ENCODE results near the gene EPHB1. TPM values are rescaled to one million over a fixed set of nuclear protein-coding genes. Genes with fewer than 3 reads are reported as not detected.

The EPHB1 gene
- polyA plus RNA-seq, 4 donors = 0.65 to 1.0 TPM; not detected in 2

DNA sequence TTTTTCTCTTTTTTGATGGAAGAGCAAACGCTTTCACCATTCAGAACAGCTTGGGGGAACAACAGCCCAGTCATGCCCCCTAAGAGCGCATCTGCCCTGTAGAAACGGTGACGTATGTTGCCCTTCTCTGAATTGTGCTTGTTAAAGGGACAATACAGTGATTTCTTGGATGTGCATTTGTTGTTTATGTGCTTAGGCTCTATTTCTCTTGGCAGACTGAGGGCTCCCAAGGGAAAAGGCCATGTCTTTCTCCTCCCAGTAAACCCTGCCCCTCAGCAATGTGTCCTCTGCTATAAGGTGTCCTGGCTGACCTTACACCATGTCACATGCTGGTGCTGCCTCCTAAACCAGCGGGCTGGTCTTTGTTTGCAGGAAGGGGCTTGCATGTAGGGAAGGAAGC is 346.1 kb downstream of the EPHB1 start:
- Histone ChIP-seq H3K27ac (ENCODE audit: low read depth in 1 of 3, low read length in 2 of 3) (no peak overlapping the region), H3K9me3 (ENCODE audit: control insufficient read depth in 2 of 2, insufficient read depth in 1 of 2, low read depth in 1 of 2, low read length in 1 of 2) (no peaks in the 10 kb centered on the region), H3K4me1 (ENCODE audit: control insufficient read depth in 3 of 3, insufficient read depth in 2 of 3, low read depth in 1 of 3, low read length in 2 of 3) (no peaks in the 10 kb centered on the region), H3K27me3 (ENCODE audit: control insufficient read depth in 3 of 3, insufficient read depth in 3 of 3, low read length in 3 of 3) (no peaks in the 10 kb centered on the region), H3K4me3 (ENCODE audit: low read depth in 1 of 3, low read length in 3 of 3) (no peak overlapping the region), H3K36me3 (ENCODE audit: control insufficient read depth in 3 of 3, insufficient read depth in 2 of 3, low read depth in 1 of 3, low read length in 3 of 3) (no peaks in the 10 kb centered on the region)
- WGBS, 3 donors = 82 to 90% (median 89%) methylated on average over 5 of the region's 5 CpGs
- no peak for DNase-seq
- FAIRE-seq = no peak

GRCh38 chr3:135141672-135142071 is 346.6 kb downstream of the EPHB1 start:
- FAIRE-seq (no peak), DNase-seq (no peak)
- H3K27ac ChIP-seq (ENCODE audit: low read depth in 1 of 3, low read length in 2 of 3) = no peak overlapping the region
- H3K36me3 ChIP-seq (ENCODE audit: control insufficient read depth in 3 of 3, insufficient read depth in 2 of 3, low read depth in 1 of 3, low read length in 3 of 3) = no peaks in the 10 kb centered on the region
- H3K4me1 ChIP-seq (ENCODE audit: control insufficient read depth in 3 of 3, insufficient read depth in 2 of 3, low read depth in 1 of 3, low read length in 2 of 3) = no peaks in the 10 kb centered on the region
- H3K9me3 ChIP-seq (ENCODE audit: control insufficient read depth in 2 of 2, insufficient read depth in 1 of 2, low read depth in 1 of 2, low read length in 1 of 2) = no peaks in the 10 kb centered on the region
- no peak overlapping the region for H3K4me3 ChIP-seq (ENCODE audit: low read depth in 1 of 3, low read length in 3 of 3)
- WGBS, 3 donors = 75 to 95% (median 81%) methylated on average over 2 of the region's 2 CpGs
- H3K27me3 ChIP-seq (ENCODE audit: control insufficient read depth in 3 of 3, insufficient read depth in 3 of 3, low read length in 3 of 3) = no peaks in the 10 kb centered on the region

DNA sequence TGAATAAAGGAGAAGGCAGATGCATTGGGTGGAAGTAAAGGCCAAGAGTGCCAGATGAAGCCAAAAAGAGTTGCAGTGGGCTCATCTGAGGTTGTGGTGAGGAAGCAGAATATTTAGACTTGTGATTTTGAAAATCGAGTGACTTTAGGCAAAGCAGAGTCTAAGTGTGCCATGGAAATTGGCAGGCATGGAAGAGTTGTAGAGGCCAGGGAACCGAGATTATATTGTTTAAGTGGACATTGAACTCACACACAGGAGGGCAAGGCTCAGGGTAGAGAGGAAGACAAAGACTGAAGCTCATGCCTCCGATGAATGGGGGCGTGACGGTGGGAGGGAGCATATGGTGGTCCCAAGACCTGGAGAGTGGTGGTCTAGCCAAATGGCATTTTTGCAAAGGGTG is 347.5 kb downstream of the EPHB1 start:
- WGBS, 3 donors = 68 to 74% (median 69%) methylated on average over 5 of the region's 5 CpGs
- DNase-seq (no peak), FAIRE-seq (no peak)
- Histone ChIP-seq H3K27ac (ENCODE audit: low read depth in 1 of 3, low read length in 2 of 3) (no peak overlapping the region), H3K36me3 (ENCODE audit: control insufficient read depth in 3 of 3, insufficient read depth in 2 of 3, low read depth in 1 of 3, low read length in 3 of 3) (no peaks in the 10 kb centered on the region), H3K27me3 (ENCODE audit: control insufficient read depth in 3 of 3, insufficient read depth in 3 of 3, low read length in 3 of 3) (no peaks in the 10 kb centered on the region), H3K4me1 (ENCODE audit: control insufficient read depth in 3 of 3, insufficient read depth in 2 of 3, low read depth in 1 of 3, low read length in 2 of 3) (no peaks in the 10 kb centered on the region), H3K4me3 (ENCODE audit: low read depth in 1 of 3, low read length in 3 of 3) (no peak overlapping the region), H3K9me3 (ENCODE audit: control insufficient read depth in 2 of 2, insufficient read depth in 1 of 2, low read depth in 1 of 2, low read length in 1 of 2) (no peaks in the 10 kb centered on the region)

DNA sequence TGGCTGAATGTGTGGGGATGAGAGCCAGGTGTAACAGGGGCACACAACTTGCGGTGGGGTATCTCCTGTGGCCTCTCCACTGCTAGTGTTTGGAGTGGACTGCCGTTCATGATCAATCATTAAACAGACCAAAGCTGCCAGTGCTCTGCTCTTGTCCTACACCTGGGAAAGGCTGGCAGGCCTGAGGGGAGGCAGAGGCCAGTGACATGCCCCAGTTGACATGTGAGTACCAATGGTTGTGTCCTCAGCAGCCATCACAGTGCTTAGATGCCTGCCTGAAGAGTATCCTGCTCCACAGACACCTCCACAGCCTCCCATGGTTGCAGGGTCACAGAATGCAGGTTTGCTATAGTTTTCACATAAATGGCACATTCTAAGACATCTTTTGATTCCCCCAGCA is 348.4 kb downstream of the EPHB1 start:
- Histone ChIP-seq H3K36me3 (ENCODE audit: control insufficient read depth in 3 of 3, insufficient read depth in 2 of 3, low read depth in 1 of 3, low read length in 3 of 3) (no peaks in the 10 kb centered on the region), H3K27me3 (ENCODE audit: control insufficient read depth in 3 of 3, insufficient read depth in 3 of 3, low read length in 3 of 3) (no peaks in the 10 kb centered on the region), H3K9me3 (ENCODE audit: control insufficient read depth in 2 of 2, insufficient read depth in 1 of 2, low read depth in 1 of 2, low read length in 1 of 2) (no peaks in the 10 kb centered on the region), H3K4me3 (ENCODE audit: low read depth in 1 of 3, low read length in 3 of 3) (no peak overlapping the region), H3K27ac (ENCODE audit: low read depth in 1 of 3, low read length in 2 of 3) (no peak overlapping the region), H3K4me1 (ENCODE audit: control insufficient read depth in 3 of 3, insufficient read depth in 2 of 3, low read depth in 1 of 3, low read length in 2 of 3) (no peaks in the 10 kb centered on the region)
- DNase-seq = no peak
- FAIRE-seq = no peak
- 74 to 77% (median 76%) methylated on average over 2 of the region's 2 CpGs for WGBS, 3 donors

- H3K27ac ChIP-seq (ENCODE audit: low read depth in 1 of 3, low read length in 2 of 3) = no peak overlapping the region
- no peaks in the 10 kb centered on the region for H3K9me3 ChIP-seq (ENCODE audit: control insufficient read depth in 2 of 2, insufficient read depth in 1 of 2, low read depth in 1 of 2, low read length in 1 of 2)
- H3K4me1 ChIP-seq (ENCODE audit: control insufficient read depth in 3 of 3, insufficient read depth in 2 of 3, low read depth in 1 of 3, low read length in 2 of 3) = no peaks in the 10 kb centered on the region
- 88 to 92% (median 90%) methylated on average over 3 of the region's 3 CpGs for WGBS, 3 donors
- FAIRE-seq (no peak), DNase-seq (no peak)
- no peaks in the 10 kb centered on the region for H3K27me3 ChIP-seq (ENCODE audit: control insufficient read depth in 3 of 3, insufficient read depth in 3 of 3, low read length in 3 of 3)
- no peak overlapping the region for H3K4me3 ChIP-seq (ENCODE audit: low read depth in 1 of 3, low read length in 3 of 3)
- H3K36me3 ChIP-seq (ENCODE audit: control insufficient read depth in 3 of 3, insufficient read depth in 2 of 3, low read depth in 1 of 3, low read length in 3 of 3) = no peaks in the 10 kb centered on the region
These were observed 350.5 kb downstream of the EPHB1 start for GRCh38 chr3:135145581-135145980.

DNA sequence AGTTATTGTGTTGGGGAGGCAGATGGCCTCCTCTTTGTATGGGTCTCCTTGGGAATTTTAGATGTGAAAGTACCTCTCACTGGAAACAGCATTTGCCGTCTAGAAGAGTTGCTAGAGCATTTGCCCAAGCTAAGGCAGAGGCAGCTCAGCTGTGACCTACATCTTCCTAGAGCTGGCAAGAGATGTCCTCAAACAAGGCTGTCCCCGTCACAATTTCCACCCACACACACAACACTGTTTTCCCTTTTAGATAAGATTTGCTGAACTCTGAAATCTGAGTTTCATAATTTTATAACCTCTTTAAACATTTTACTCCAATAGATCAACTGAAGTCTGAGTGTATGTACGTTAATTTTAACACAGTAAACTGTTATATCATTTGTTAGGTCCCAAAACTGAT is 352.6 kb downstream of the EPHB1 start:
- DNase-seq = no peak
- no peaks in the 10 kb centered on the region for H3K9me3 ChIP-seq (ENCODE audit: control insufficient read depth in 2 of 2, insufficient read depth in 1 of 2, low read depth in 1 of 2, low read length in 1 of 2)
- H3K36me3 ChIP-seq (ENCODE audit: control insufficient read depth in 3 of 3, insufficient read depth in 2 of 3, low read depth in 1 of 3, low read length in 3 of 3) = no peaks in the 10 kb centered on the region
- WGBS, 3 donors = 47 to 54% (median 53%) methylated on average over 3 of the region's 3 CpGs
- H3K27ac ChIP-seq (ENCODE audit: low read depth in 1 of 3, low read length in 2 of 3) = no peak overlapping the region
- no peak overlapping the region for H3K4me3 ChIP-seq (ENCODE audit: low read depth in 1 of 3, low read length in 3 of 3)
- no peak for FAIRE-seq
- H3K27me3 ChIP-seq (ENCODE audit: control insufficient read depth in 3 of 3, insufficient read depth in 3 of 3, low read length in 3 of 3) = no peaks in the 10 kb centered on the region
- no peaks in the 10 kb centered on the region for H3K4me1 ChIP-seq (ENCODE audit: control insufficient read depth in 3 of 3, insufficient read depth in 2 of 3, low read depth in 1 of 3, low read length in 2 of 3)

DNA sequence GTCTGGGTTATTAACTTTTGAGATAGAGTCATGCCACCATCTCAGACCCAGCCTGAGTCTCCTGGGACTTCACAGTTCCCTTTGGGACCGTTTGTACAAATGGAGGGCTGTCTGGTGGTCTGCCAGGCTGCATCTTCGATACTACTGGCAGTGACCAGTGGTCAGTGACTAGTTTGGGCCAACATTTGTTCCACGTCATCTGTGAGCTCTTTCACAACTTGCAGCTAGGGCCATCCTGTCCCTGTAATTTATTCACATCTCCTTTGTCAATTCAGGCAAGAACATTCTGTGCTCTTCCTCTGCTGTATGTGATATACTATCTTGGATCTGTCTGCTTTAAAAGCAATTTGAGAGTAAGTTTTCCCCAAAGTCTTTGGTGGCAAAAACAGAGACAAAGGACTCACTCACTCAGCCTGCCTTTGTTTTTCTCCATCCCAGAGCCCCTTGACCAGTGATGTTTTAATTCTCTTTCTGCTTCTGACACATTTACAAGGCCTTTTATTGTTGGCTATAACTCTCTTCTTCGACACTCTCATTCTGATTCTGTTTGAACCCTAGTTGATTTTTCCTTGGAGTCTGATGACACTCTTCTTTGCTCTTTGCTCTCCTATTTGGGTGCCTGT is 353.4 kb downstream of the EPHB1 start:
- Histone ChIP-seq H3K27me3 (ENCODE audit: control insufficient read depth in 3 of 3, insufficient read depth in 3 of 3, low read length in 3 of 3) (no peaks in the 10 kb centered on the region), H3K27ac (ENCODE audit: low read depth in 1 of 3, low read length in 2 of 3) (no peak overlapping the region), H3K4me3 (ENCODE audit: low read depth in 1 of 3, low read length in 3 of 3) (no peak overlapping the region), H3K4me1 (ENCODE audit: control insufficient read depth in 3 of 3, insufficient read depth in 2 of 3, low read depth in 1 of 3, low read length in 2 of 3) (no peaks in the 10 kb centered on the region), H3K36me3 (ENCODE audit: control insufficient read depth in 3 of 3, insufficient read depth in 2 of 3, low read depth in 1 of 3, low read length in 3 of 3) (no peaks in the 10 kb centered on the region), H3K9me3 (ENCODE audit: control insufficient read depth in 2 of 2, insufficient read depth in 1 of 2, low read depth in 1 of 2, low read length in 1 of 2) (no peaks in the 10 kb centered on the region)
- DNase-seq (no peak), FAIRE-seq (no peak)
- WGBS, 3 donors = 61 to 79% (median 69%) methylated on average over 4 of the region's 4 CpGs

DNA sequence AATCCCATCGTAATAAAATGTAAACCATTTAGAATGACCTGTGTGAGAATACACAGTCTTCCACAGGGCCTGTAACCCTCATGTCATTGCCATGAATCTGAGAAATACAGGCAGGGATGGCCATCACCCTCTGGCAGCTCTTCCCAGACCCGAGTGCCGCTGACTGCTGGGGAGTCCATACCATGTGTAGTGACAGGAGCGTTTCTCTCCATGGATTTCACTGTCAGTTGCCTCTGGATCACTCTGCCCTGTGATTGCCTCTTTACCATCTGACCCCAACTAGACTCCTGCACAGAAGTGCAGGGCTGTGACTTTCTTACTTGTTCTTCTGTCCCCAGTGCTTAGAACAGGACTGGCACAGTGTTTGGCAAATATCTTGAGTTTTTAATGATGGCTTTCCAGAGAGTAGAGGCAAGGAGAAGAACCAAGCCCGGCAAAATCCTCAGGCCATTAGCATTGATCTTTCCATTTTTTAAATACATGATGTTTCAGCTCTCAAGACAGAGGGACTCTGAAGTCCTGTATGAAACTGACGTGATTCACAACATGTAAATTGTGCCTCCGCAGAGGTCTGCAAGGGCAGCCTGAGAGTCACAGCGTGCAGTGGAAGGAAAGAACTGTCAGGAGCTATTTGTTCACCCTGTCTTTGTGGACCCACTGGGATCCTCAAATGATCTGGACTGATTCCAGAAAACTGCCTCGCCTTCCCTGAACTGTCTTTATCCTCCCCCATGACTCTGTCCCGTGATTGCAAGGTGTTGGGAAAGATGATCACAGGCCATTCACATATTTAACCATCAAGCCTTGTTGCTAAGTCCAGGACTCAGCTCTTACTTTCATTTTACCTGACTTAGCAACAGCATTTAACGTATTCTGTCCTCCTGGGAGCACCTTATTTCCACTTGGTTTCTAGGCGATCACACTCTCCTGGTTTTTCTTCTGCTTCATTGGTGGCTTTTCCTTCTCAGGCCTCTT is 354.9 kb downstream of the EPHB1 start:
- Histone ChIP-seq H3K4me3 (ENCODE audit: low read depth in 1 of 3, low read length in 3 of 3) (no peak overlapping the region), H3K36me3 (ENCODE audit: control insufficient read depth in 3 of 3, insufficient read depth in 2 of 3, low read depth in 1 of 3, low read length in 3 of 3) (peaks cover 0 to 2% (median 0%) of the 10 kb centered on the region in 3 donors), H3K9me3 (ENCODE audit: control insufficient read depth in 2 of 2, insufficient read depth in 1 of 2, low read depth in 1 of 2, low read length in 1 of 2) (no peaks in the 10 kb centered on the region), H3K4me1 (ENCODE audit: control insufficient read depth in 3 of 3, insufficient read depth in 2 of 3, low read depth in 1 of 3, low read length in 2 of 3) (no peaks in the 10 kb centered on the region), H3K27me3 (ENCODE audit: control insufficient read depth in 3 of 3, insufficient read depth in 3 of 3, low read length in 3 of 3) (no peaks in the 10 kb centered on the region), H3K27ac (ENCODE audit: low read depth in 1 of 3, low read length in 2 of 3) (no peak overlapping the region)
- 83 to 86% (median 85%) methylated on average over 12 of the region's 12 CpGs for WGBS, 3 donors
- DNase-seq (no peak), FAIRE-seq (no peak)
